HepG2 (cell line): ENCODE results near the gene COBL. TPM values are rescaled to one million over a fixed set of nuclear protein-coding genes. Genes with fewer than 3 reads are reported as not detected.

Experiments used
- ATAC-seq: fragments of 200-7000 bp; cut with Tn5 transposase; 3 replicates; pipeline ENCODE4 v1.9.1; 2020; ENCODE audit warnings: mild to moderate bottlenecking, moderate library complexity
- BruUV-seq: library from RNA; stranded (reverse); fragments of 400-500 nt; replicated peaks from 2 replicates; lab custom pipeline; 2021; lab: Mats Ljungman, UMichigan
- CTCF ChIA-PET: fragments of 300-600 bp; formaldehyde crosslinking; extraction: SDS; loops from one replicate; lab custom pipeline; 2021; ENCODE audit warnings: low total read pairs, inconsistent platforms, low intra/inter-chr PET ratio; lab: Yijun Ruan, JAX
- POLR2A ChIA-PET: fragments of 350-600 bp; sonication (Branson Sonifier 250); formaldehyde crosslinking; loops from one replicate; lab custom pipeline; 2020; ENCODE audit warnings: antibody characterized with exemption, inconsistent platforms; lab: Yijun Ruan, JAX
- DNase-seq: peaks from one replicate; pipeline ENCODE4 v3.0.0-alpha.2; 2015; ENCODE audit warnings: low spot score
- FAIRE-seq: peaks from 3 replicates; lab custom pipeline; 2011; peaks lifted over from hg19 to GRCh38; lab: Jason Lieb, UNC
- H2AFZ ChIP-seq: one replicate; pipeline ENCODE4 v1.6.1; 2011; ENCODE audit warnings: low read length, inconsistent platforms
- H3K27ac ChIP-seq: fragments of 300-600 bp; 3 replicates; pipeline ENCODE4 v1.8.0; 2011; ENCODE audit warnings: mixed run types, mild to moderate bottlenecking, mixed read lengths, low read length, inconsistent platforms; ENCODE audit not compliant: insufficient read depth; ENCODE audit errors: extremely low read length
- H3K27me3 ChIP-seq, 2 experiments: fragments of 200-600 bp in 1 of 2; 2 replicates in 1 of 2; 3 replicates in 1 of 2; pipeline versions ENCODE4 v1.6.0 to v1.8.0; 2011; ENCODE audit warnings: low read length in 2 of 2, mild to moderate bottlenecking in 2 of 2, moderate library complexity in 2 of 2, inconsistent platforms in 1 of 2; ENCODE audit not compliant: insufficient read depth in 2 of 2, control insufficient read depth in 1 of 2
- H3K36me3 ChIP-seq, 2 experiments: fragments of 200-600 bp in 1 of 2; replicated peaks in 1 of 2; 2 replicates in 1 of 2; 3 replicates in 1 of 2; pipeline versions ENCODE4 v1.5.1 to v1.8.0; 2011; ENCODE audit warnings: low read length in 2 of 2, inconsistent platforms in 1 of 2; ENCODE audit not compliant: insufficient read depth in 2 of 2, control insufficient read depth in 1 of 2
- H3K4me1 ChIP-seq: 2 replicates; pipeline ENCODE4 v1.5.1; 2012; ENCODE audit warnings: low read length, inconsistent platforms; ENCODE audit not compliant: insufficient read depth
- H3K4me2 ChIP-seq: 2 replicates; pipeline ENCODE4 v1.6.0; 2011; ENCODE audit warnings: low read depth, low read length, inconsistent platforms
- H3K4me3 ChIP-seq, 3 experiments: fragments of 200-600 bp in 1 of 3; sonication (generic), shearing (Covaris generic) in 1 of 3; replicated peaks in 1 of 3; 2 replicates each; pipeline ENCODE4 v1.5.1; 2011 to 2016; ENCODE audit warnings: low read length in 3 of 3, inconsistent platforms in 2 of 3, low read depth in 2 of 3, mild to moderate bottlenecking in 2 of 3, control low read depth in 1 of 3, mixed read lengths in 1 of 3; ENCODE audit not compliant: insufficient read depth in 1 of 3
- H3K79me2 ChIP-seq: one replicate; pipeline ENCODE4 v1.6.1; 2011; ENCODE audit warnings: low read length, inconsistent platforms; ENCODE audit not compliant: insufficient read depth
- H3K9ac ChIP-seq: 2 replicates; pipeline ENCODE4 v1.6.0; 2011; ENCODE audit warnings: mild to moderate bottlenecking, low read depth, low read length, inconsistent platforms; ENCODE audit not compliant: insufficient read depth
- H3K9me3 ChIP-seq: 2 replicates; pipeline ENCODE4 v1.5.1; 2012; ENCODE audit warnings: mild to moderate bottlenecking, low read length
- H4K20me1 ChIP-seq: 2 replicates; pipeline ENCODE4 v1.6.0; 2011; ENCODE audit warnings: inconsistent platforms, mild to moderate bottlenecking, low read length, moderate library complexity; ENCODE audit not compliant: insufficient read depth
- HNRNPL ChIP-seq: fragments of 200-400 bp; formaldehyde crosslinking; IDR thresholded peaks from 2 replicates; pipeline ENCODE4 v1.6.1; 2017; ENCODE audit warnings: mild to moderate bottlenecking, low read depth, low read length
- JDP2 ChIP-seq: sonication (generic); formaldehyde crosslinking; IDR thresholded peaks from 2 replicates; pipeline ENCODE4 v1.8.1; 2022; ENCODE audit warnings: missing genetic modification reagents, borderline replicate concordance
- RBM22 ChIP-seq: fragments of 200-400 bp; formaldehyde crosslinking; optimal IDR thresholded peaks from 2 replicates; pipeline ENCODE3; 2017; ENCODE audit warnings: mild to moderate bottlenecking, low read length, moderate library complexity
- WGBS: methylation state at CpG from one replicate; pipeline ENCODE4 v1.1.6; 2017; ENCODE audit warnings: low lambda C conversion rate; 5-methylcytosine and 5-hydroxymethylcytosine counted together
- in situ Hi-C: cut with HindIII; loops from 2 replicates; pipeline ENCODE4 v1.10.0; 2017; ENCODE audit warnings: low pct_unique_long_range_greater_than_20kb; ENCODE audit not compliant: extremely low pct_ligation_motif_present
- intact Hi-C: fragments of 100-400 bp; cut with micrococcal nuclease; formaldehyde crosslinking; loops from one replicate; pipeline ENCODE4 v1.10.0; 2022; ENCODE audit not compliant: unreplicated experiment
- polyA plus RNA-seq, 8 experiments: library from polyadenylated mRNA; depleted of rRNA in 3 of 8; stranded (reverse) in 7 of 8; unstranded in 1 of 8; fragments of >200 nt; fragmentation: Illumina TruSeq in 4 of 8; extraction: Trizol in 4 of 8; gene quantifications; 2 replicates each; pipeline versions ENCODE4 v1.2.1 to v1.2.3, GENCODE V29; 2011 to 2016; ENCODE audit warnings: low read depth in 4 of 8, missing spikeins in 1 of 8, mixed read lengths in 1 of 8; ENCODE audit not compliant: insufficient read depth in 1 of 8
- total RNA-seq, 5 experiments: library from RNA; depleted of rRNA; stranded (reverse); fragments of >200 nt; fragmentation: Illumina TruSeq; extraction: Trizol; gene quantifications; 2 replicates each; pipeline ENCODE4 v1.2.3, GENCODE V29; 2016; ENCODE audit warnings: low read depth in 1 of 5
- TF ChIP-seq, protein P1 (sequence below): sonication (generic); formaldehyde crosslinking; IDR thresholded peaks from 2 replicates; pipeline ENCODE4 v1.5.0; 2020; ENCODE audit warnings: missing genetic modification reagents

The COBL gene
- total and polyA plus RNA-seq, 2 of the 13 experiments (the other 11 are each of a cell fraction or from before 2014, with no cell fraction given), result 3.8 to 4.9 TPM

DNA sequence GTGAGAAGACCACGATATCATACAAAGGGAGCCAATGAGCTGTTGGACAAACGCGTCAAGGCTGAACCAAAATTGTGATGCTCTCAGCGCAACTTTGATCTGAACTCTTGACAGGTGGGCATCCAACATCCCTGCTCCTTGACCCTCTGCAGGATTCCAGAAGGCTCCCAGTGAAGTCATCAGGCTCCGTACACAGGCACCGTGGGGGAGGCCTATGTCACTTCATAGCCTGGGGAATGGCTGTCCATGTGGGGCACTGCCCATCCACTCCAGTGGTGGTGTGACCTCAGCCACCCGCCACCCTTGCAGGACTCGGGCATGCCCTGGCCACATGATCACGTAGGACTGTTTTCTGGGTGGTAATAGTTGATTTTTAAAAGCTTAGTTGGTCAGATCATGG lies 300.1 kb downstream of the COBL start:
- DNase-seq, result no peak
- Histone ChIP-seq H3K9me3 (no peaks in the 10 kb centered on the region), H3K79me2 (no peaks in the 10 kb centered on the region), H3K4me2 (no peak overlapping the region), H3K27ac (no peak overlapping the region), H3K27me3 (peaks cover 2 to 16% of the 10 kb centered on the region in 2 experiments; a peak in 2 of 5 replicates), H4K20me1 (no peaks in the 10 kb centered on the region), H3K36me3 (no peaks in the 10 kb centered on the region), H3K4me3 (no peak overlapping the region), H3K4me1 (peaks cover 11% of the 10 kb centered on the region), H3K9ac (no peak overlapping the region), H2AFZ (no peak overlapping the region)
- no peak for FAIRE-seq
- WGBS, result 94% methylated on average over 4 of the region's 9 CpGs
- intact Hi-C loops, result no loop called here
- no TSS peak for BruUV-seq
- ChIA-PET CTCF (no interaction called here), POLR2A (no interaction called here)
- TF ChIP-seq HNRNPL, result 0 out of 2 replicates have a peak, but pooled peaks have one; percentile 60
- TF ChIP-seq, protein P1, sequence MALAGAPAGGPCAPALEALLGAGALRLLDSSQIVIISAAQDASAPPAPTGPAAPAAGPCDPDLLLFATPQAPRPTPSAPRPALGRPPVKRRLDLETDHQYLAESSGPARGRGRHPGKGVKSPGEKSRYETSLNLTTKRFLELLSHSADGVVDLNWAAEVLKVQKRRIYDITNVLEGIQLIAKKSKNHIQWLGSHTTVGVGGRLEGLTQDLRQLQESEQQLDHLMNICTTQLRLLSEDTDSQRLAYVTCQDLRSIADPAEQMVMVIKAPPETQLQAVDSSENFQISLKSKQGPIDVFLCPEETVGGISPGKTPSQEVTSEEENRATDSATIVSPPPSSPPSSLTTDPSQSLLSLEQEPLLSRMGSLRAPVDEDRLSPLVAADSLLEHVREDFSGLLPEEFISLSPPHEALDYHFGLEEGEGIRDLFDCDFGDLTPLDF, result no peak
- no peak for ATAC-seq
- in situ Hi-C loops, result no loop called here

DNA sequence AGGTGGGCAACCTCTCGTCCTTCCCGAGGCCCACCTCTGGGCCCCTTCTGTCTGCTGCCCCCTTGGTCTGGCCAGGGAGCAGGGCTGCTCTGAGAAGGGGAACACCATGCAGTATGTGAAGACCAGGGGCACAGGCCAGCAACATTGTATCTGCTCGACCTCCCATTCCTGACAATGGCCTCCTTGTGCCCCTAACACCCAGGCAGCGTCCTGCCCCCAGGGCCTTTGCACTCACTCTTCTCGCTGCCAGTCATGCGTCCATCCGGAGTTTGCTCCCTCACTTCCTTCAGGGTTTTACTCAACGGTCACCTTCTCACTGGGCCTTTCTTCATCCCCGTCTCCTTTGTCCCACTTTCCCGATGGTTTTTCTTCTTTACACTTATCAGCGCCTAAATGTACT lies 301.0 kb downstream of the COBL start:
- peaks cover 11% of the 10 kb centered on the region for H3K4me1 ChIP-seq
- FAIRE-seq (no peak), DNase-seq (no peak), ATAC-seq (no peak)
- BruUV-seq, result no TSS peak
- ChIA-PET POLR2A (no interaction called here), CTCF (no interaction called here)
- H3K27me3 ChIP-seq, result peaks cover 2 to 26% of the 10 kb centered on the region in 2 experiments; a peak in 2 of 5 replicates
- no peaks in the 10 kb centered on the region for H3K36me3 ChIP-seq
- H3K4me3 ChIP-seq, result no peak overlapping the region
- H3K27ac ChIP-seq, result no peak overlapping the region
- TF ChIP-seq RBM22, result peak; percentile 34
- TF ChIP-seq JDP2, result no peak
- H3K9me3 ChIP-seq, result no peaks in the 10 kb centered on the region
- H3K4me2 ChIP-seq, result no peak overlapping the region
- no peak overlapping the region for H2AFZ ChIP-seq
- H3K79me2 ChIP-seq, result no peaks in the 10 kb centered on the region
- no peak overlapping the region for H3K9ac ChIP-seq
- intact Hi-C loops (no loop called here), in situ Hi-C loops (no loop called here)
- WGBS, result 88% methylated on average over 11 of the region's 11 CpGs
- no peaks in the 10 kb centered on the region for H4K20me1 ChIP-seq
